DMS 273 (cell line): ENCODE measurements around the gene FCGR3A.
"Not testable (repeated sequence)": the region's sequence is repeated elsewhere in the genome, so short reads cannot be mapped to it uniquely, and the experiment has no call there.

Experiments used
- DNase-seq: peaks from one replicate; lab custom pipeline; 2025; ENCODE audit not compliant: unreplicated experiment; lab: John Stamatoyannopoulos, UW

The FCGR3A gene

DNA sequence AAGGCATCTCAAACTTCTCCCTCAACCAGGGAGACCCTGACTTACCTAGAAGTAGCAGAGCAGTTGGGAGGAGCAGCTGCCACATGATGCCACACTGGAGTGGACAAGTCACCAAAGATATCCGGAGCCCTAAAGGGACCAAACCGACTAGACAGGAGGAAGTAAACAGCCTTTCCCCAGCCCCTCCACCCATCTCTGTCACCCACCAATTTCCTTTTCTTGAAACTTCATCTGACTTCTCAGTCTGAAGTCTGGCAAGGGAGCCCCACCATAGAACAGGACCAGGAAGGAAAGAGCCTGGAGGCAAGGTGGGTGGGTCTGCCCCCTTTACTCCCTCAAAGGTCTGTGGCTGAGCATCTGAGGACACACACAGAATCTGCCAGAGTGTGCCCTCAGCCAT lies at the start of gene FCGR3A:
TSS of gene FCGR3A (minus strand) at position 167 of the 400 bp plus-strand sequence. CDS start at position 85, 82 bp downstream.
- no peak for DNase-seq

DNA sequence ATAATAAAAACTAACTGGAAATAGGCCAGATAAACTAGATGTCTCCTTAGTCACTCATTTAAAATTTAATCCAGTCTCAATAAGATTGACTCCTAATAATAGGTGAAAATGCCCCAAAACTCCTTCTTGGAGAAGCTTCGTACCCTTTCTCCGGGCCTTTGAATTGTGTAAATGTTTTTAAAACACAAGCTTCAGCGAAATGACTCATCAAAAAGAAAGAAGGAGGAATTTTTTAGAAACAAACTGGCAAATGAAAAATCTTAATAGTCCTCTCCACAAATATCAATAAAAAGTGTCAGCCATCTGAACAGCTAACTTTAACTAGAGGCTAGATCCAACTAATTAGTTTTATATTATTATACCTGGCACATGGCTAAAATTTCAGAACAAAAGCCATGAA lies 47.5 kb upstream of the FCGR3A start:
- DNase-seq: not testable (repeated sequence)

GRCh38 chr1:161595583-161595982 lies 46.0 kb upstream of the FCGR3A start:
- not testable (repeated sequence) for DNase-seq

DNA sequence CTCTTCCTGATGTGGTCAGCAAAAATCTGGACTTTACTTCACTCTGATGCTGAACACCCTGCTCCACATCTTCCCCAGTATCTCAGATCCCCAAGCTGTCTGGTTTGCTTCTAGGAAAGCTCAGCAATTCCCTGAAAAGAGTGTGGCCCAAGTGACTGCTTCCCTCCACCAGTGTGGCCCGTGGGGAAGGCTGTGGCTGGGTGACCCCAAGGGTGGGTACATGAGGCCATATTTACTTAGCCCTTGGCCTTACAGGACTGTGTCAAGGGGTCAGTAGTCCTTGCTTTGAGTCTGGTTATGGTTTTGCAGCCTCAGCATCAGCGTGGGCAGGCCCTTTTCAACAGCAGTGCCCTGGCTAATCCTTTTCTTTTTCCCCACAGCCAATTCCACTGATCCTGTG lies 45.6 kb upstream of the FCGR3A start:
- not testable (repeated sequence) for DNase-seq

DNA sequence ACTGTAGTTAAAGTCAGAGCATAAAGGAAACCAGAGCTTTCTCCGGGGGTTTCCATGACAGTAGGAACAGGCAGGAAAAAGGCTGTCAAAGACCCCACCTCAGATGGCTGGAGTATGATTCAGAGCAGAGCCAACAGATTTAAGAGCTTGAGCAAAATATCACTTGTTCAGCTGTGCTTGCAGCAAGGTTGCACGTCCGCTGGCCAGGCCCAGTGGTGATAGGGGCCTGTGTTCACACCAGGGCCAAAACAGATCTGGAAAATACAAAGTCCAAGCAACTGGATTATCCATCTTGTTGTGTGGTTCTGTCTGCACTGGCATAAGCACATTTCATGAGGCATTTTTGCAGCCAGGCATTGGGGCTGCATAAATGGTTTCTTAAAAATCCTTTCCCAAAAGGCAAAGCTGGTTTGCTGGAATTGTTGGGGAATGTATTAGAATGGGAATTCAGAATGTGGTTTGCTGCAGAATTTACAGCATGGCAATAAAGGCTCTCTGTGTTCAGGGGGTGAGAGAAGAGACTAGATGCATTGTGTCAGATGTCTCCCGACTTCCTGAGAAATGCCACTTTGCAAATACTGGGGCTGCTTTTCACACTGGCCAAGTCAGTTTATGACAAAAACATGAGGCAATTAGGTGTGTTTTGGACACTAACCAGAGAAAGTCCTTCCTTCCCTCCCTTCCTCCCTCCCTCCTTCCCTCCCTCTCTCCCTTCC lies 44.8 kb upstream of the FCGR3A start:
- not testable (repeated sequence) for DNase-seq

GRCh38 chr1:161593092-161593755 lies 43.6 kb upstream of the FCGR3A start:
- not testable (repeated sequence) for DNase-seq

GRCh38 chr1:161592586-161592985 lies 43.0 kb upstream of the FCGR3A start:
- DNase-seq: not testable (repeated sequence)

- not testable (repeated sequence) for DNase-seq
These were observed 40.3 kb upstream of the FCGR3A start for GRCh38 chr1:161589920-161590319.

DNA sequence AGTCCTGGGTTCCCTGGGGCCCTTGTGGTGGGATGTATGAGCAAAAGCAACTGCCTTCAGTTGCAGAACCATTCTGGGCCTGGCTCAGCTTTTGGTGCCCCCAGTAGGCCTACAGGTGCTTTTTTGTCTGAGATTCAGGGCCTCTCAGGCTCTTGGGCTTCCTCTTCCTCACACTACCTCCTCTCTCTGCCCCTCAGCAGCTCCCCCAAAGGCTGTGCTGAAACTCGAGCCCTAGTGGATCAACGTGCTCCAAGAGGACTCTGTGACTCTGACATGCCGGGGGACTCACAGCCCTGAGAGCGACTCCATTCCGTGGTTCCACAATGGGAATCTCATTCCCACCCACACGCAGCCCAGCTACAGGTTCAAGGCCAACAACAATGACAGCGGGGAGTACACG lies 39.7 kb upstream of the FCGR3A start:
- DNase-seq: not testable (repeated sequence)

DNA sequence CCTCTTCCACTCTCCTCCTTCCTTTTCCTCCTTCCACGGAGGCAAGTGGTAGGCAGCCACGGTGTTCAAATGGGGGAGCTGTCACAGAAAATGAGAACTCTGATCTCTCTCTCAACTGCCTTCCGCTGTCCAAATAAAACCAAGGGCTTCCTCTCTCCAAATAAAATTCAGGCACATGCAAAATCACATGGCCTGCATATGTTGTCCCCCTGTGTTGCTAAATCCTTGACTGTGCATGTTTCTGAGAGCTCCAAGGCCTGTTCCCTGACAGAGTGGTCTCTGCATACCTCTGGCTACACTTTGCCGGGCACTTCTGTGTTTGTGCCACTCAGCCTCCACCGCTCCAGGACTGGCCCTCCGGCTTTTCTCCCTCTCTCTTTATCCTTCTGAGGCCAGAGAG lies 39.0 kb upstream of the FCGR3A start:
- DNase-seq: not testable (repeated sequence)

- not testable (repeated sequence) for DNase-seq
These were observed 33.3 kb upstream of the FCGR3A start for GRCh38 chr1:161582882-161583281.

DNA sequence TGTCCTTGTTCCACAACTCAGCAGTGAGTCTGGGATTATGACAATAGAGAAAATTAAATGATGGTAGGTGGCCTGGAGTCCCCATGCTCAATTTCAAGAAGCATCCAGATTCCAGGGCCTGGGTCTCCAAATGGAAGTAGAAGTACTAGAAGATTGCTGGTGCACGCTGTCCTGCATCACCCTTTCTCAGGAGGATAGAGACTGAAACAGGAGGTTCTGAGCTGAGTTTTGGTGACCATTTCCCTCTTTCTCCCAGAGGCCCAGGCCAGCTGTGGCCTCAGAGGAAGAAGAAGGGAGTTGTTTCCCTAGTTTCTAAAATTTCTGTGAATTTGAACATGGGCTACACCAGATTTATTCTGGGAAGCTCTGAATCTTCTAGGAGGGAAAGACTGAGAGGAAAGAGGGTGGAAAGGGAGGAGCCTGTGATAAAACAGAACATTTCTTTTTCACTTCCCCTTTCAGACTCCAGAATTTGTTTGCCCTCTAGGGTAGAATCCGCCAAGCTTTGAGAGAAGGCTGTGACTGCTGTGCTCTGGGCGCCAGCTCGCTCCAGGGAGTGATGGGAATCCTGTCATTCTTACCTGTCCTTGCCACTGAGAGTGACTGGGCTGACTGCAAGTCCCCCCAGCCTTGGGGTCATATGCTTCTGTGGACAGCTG lies 31.4 kb upstream of the FCGR3A start:
- not testable (repeated sequence) for DNase-seq

- not testable (repeated sequence) for DNase-seq
These were observed 30.4 kb upstream of the FCGR3A start for GRCh38 chr1:161579856-161580507.

GRCh38 chr1:161576676-161577075 lies 27.1 kb upstream of the FCGR3A start:
- not testable (repeated sequence) for DNase-seq

DNA sequence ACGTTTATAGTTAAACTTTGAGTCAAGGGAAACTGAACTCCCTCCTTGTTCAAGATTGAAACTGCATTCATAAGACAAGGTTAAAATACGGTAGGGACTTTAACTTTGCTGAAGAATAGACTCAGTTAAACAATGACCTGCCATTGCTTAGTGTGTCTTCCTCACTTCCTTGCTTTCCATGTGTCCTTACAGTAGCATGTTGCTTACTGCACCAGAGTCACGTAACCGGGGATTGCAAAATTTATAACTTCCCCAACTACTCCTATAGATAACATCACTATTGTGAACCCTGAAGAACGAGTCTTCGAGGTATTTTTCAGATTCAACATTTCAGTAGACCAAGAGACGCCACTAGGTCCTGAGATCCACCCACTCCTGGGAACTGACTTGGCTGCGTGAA lies 22.1 kb upstream of the FCGR3A start:
- not testable (repeated sequence) for DNase-seq

GRCh38 chr1:161566602-161566960 lies 17.0 kb upstream of the FCGR3A start:
- DNase-seq: not testable (repeated sequence)

- not testable (repeated sequence) for DNase-seq
These were observed 13.9 kb upstream of the FCGR3A start for GRCh38 chr1:161563522-161563921.

- not testable (repeated sequence) for DNase-seq
These were observed 12.8 kb upstream of the FCGR3A start for GRCh38 chr1:161562441-161562840.

GRCh38 chr1:161560960-161561715 lies 11.5 kb upstream of the FCGR3A start:
- DNase-seq: not testable (repeated sequence)
